HG03575 (cell line): ENCODE data around the gene SAFB2.

Source experiments
- ATAC-seq: cut with Tn5 transposase; IDR thresholded peaks from one replicate; pipeline ENCODE4 v1.9.1; 2021; ENCODE audit not compliant: unreplicated experiment, insufficient number of reproducible peaks, low FRiP score; ENCODE audit errors: extremely low read depth

Gene SAFB2

DNA sequence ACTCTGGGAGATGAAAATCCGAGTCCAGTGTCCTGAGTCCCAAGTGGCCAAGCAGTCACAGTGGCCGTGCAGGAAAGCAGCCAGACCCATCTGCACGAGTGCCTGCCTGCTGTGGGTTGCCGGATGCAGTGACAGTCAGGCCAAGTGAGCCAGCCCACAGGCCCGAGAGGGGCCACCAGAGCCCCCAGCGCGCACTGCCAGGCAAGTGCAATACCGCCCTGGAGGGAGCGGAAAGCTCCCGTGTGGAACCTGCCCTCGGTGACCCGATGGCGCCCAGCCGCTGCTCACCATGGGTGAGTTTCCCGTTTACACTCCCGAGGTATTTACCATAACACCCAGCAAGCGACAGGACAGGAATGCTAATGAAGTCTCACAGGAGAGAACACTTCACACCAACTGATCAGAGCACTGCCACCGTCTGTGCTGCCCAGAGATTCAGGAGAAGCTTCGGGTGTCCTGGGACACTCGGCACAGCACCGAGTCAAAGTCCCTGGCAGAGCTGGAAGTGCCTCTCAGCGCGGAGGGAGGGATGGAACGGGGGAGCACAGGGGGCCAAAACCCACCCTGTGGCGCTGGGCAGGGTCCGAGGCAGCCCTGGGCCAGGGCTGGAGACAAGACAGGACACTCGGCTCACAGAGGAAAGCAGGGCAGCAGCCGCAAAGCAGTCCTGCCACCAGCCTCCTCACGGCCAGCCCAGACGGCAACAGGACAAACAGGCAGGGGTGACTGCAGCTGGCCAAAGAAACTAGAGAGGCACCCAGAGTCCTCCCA, 33.5 kb downstream of the SAFB2 start:
- no peak for ATAC-seq

DNA sequence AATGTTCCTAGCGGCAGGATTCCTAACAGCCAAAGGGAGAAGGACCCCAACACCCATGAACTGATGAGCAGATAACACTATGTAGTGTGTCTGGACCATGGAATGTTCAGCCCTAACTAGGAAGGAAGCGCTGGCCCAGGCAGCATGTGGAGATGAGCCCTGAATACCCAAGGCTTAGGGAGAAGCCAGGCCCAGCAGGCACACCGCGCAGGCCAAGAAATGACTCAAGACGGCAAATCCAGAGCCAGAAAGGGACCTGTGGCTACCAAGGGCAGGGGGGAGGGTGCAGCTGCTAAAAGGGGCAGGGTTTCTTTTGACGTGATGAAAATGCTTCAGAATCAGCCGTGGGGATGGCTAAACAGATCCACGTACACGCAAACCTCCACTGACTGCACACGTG, 34.1 kb downstream of the SAFB2 start:
- no peak for ATAC-seq

GRCh38 chr19:5587661-5588060, 34.9 kb downstream of the SAFB2 start:
- no peak for ATAC-seq

DNA sequence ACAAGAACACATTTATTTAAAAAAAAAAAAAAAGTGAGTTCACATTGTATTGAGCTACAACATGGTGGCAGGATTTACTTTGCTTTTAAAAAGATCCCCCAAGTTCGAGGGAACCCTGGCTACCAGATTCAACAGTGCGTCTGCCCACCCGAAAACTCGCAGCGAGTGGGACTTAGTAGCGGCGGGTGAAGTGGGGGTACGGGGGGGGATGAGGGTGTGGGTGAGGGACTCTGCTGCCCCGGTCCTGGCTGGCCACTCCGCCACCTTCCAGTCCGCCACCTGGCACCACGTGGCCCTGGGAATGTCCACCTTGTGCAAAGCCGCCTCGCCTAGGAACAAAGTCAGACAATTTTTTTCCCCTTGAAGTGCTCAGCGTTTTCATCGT, 35.5 kb downstream of the SAFB2 start:
- no peak for ATAC-seq

DNA sequence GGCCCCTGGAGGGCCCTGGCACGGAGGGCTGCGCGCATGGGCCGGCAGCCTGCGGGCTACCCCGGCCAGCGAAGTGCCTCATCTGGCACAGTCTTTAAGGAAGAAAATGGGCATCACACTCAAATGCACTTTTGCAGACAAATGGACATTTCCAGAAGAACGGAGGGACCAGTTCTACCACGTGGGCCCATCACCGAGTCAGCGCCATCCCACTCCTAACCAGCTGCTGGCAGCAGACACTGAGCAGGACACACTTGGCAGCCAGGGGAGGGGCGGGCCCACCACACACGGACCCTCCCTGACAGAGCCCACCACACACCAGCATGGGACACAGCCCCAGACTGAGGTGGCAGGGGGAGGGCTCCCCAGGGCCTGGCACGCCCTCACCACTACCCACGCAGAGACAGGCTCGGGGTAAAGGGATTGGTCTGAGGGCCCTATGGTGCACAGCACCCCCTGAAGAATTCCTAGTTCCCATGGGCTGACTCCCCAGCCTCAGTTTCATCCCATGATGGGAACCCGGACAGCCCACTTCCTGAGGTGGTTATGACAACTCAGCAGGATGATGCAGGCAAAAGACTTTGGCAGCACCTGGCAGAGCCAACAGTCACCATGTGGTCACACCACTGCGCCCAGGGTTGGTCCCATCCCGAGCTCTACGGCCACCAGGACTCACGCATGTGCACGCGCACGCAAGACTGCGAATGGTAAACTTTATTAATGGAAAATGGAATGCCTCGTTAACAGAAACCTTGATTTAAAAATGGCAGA, 36.1 kb downstream of the SAFB2 start:
- ATAC-seq: no peak

- ATAC-seq: no peak
Measured at GRCh38 chr19:5585461-5586299, 36.9 kb downstream of the SAFB2 start.

DNA sequence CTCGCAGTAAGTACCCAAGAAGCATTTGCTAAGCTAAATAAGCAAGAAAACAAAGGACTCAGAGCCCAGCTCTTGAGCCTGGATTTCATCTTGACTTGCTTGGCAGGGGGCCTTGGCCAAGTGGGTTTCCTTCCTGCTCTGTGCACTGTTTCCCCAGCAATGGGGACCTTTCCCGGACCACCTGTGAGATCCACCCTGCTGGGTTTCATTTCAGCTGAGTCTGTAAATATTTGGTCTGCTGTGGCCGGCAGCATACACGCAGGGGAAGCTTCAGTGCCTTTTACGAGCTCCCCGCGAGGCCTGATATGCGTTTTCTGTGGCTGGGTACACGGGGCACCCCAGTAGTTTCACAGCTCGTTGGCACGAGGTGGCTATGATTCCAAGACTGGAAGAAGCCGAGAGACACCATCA, 42.4 kb downstream of the SAFB2 start:
- no peak for ATAC-seq

DNA sequence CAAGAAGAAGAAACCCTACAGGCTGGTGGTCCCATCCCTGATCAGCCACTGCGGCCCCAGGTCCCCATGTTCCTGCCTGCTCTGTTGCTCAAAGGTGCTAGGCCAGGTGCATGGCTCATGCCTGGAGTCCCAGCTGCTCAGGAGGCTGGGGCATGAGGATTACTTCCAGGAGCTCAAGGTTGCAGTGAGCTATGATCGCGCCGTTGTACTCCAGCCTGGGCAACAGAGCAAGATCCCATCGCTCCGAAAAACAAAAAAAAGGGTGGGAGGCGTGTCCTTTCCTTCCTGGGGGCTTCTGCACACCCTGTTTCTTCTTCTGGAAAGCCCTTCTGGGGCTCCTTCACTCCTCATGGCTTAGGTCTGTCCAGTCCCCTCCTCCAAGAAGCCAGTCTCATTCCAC, 42.9 kb downstream of the SAFB2 start:
- no peak for ATAC-seq

DNA sequence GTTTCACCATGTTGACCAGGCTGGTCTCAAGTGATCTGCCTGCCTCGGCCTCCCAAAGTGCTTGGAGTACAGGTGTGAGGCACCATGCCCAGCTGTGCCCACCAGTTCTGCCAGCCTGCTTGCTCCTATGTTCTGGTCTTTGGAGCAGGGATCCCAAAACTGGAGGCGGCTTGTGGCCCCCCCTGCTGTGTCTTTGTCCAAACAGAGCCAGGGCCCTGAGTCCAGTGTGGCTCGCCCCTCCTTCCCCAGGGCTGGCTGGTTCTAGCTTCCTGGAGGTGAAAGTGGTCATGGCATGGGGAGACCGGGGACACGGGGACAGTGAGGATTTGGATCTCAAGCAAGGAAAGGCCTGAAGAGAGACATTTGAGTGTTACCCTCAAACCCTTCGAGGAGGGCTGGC, 43.3 kb downstream of the SAFB2 start:
- ATAC-seq: no peak

DNA sequence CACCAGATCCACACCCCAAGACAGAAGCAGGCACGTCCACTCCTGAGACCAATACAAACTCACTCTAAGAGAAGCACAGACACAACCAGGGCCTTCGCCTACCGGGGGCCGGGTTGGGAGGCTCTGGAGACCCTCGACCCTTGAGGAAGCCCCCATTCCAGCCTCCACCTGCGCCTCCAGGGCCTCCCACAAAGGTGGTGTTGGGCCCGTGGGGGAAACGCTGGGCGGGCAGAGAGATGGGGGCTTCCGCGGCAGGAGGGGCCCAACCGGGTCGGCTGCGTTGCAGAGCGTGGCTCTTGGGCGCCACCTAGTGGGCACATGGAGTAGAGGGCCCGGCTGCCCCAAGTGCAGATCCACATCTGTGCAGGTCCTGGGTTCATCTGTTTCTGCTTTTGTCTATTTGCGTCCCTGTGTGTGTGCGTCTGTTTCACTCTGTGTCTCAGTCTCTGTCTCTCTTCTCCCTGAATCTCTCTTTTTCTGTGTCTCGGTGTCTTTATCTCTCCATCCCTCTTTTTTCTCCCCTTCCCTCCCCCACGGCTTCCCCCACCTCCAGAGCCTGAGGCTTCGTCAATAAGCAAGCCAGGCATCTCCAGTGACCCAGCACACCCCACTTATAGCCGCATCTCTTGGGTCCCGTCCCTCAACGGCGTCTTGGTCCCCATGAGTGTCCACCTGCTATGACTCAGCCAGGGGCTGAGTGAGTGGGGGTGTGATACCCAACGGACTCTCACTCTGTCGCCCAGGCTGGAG, 44.3 kb downstream of the SAFB2 start:
- no peak for ATAC-seq

GRCh38 chr19:5575590-5575989, 47.0 kb downstream of the SAFB2 start:
- ATAC-seq: no peak

DNA sequence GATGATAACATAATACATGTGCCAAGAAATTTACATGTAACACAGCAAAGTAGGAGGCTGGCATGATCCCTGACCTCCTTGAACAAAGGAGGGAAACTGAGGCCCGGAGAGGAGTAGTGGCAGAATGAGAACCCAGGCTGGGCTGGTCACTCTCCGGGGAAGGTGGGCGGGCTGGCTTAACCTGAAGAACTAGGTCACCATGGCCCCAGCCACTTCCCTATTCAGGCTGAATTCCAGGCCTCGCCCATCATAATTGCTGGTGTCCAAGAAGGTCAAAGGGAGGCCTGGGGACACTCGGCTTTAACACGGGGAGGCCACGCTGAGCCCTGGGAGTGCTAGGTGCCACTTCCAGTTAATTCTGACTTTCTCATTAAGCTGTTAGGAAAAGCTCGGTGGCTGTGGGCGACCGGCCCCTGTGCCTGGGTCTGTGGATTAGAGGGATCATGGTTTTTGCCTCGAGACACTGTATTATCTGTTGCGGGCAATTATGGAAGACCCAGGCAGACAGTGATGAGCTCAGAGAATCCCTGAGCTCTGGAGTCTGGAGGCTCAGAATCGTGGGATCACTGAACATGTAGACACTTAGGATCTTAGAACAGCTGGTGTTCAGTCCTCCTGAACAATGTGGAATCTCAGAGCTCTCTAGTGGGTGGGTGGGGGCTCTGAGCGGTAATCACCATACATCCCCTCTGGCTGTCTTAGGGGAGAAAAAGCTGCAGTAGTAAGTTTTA, 49.9 kb downstream of the SAFB2 start:
- ATAC-seq: no peak

GRCh38 chr19:5571777-5572176, 50.8 kb downstream of the SAFB2 start:
- no peak for ATAC-seq

DNA sequence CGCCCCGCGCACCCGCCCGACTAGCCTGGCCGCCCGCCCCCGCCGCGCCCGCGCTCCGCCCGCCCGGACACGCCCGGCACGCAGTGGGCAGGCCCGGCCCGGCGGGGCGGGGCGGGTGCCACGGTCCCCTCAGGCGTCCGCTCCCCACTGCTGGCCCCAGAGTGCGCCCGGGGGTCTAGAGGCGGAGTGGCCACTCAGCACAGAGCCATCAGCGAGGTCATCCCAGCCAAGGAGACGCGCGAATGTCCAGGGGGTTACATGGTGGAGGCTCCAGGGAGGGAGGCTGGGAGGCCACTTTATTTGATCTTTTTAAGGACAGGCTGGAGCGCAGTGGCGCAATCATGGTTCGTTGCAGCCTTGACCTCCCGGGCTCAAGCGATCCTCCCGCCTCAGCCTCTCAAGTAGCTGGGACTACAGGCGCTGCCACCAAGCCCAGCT, 54.6 kb downstream of the SAFB2 start:
- ATAC-seq: no peak

GRCh38 chr19:5567360-5567969, 55.1 kb downstream of the SAFB2 start, which contains the start of gene TINCR:
TINCR (minus strand) TSS chr19:5567953.
- no peak for ATAC-seq

- ATAC-seq: no peak
Measured at GRCh38 chr19:5564930-5565329, 57.6 kb downstream of the SAFB2 start.

DNA sequence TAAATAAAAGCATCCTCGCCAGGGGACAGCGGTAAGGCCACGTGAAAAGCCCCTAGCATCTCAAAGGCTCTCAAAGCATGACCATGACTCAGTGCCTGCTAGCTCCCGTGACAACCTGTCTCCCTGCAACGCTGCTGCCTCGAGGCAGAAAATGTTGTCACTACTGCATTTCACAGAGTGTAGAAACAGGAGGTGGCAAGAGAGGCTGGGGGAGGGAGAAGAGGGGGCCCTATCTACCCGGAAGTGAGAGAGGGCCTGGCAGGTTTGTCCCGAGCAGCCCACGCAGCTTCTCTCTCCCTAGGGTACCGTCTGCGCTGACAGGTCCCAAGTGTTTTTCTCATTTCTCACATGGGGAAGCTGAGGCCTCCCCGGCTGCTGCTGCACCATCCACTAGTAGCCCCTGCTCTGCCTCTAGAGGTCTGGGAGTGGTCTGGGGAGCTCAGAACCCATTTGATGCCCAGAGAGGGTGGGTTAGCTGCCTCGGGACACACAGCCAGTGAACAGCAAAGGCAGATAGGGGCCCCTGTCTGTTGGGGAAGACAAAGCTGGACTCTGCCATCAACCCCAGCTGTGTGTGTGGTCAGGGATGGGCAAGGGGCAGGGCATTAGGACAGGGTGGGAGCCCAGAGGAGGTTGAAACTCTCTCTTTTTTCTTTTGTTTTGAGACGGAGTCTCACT, 58.5 kb downstream of the SAFB2 start:
- ATAC-seq: no peak
